ENCODE results near the gene EMID1.

DNA sequence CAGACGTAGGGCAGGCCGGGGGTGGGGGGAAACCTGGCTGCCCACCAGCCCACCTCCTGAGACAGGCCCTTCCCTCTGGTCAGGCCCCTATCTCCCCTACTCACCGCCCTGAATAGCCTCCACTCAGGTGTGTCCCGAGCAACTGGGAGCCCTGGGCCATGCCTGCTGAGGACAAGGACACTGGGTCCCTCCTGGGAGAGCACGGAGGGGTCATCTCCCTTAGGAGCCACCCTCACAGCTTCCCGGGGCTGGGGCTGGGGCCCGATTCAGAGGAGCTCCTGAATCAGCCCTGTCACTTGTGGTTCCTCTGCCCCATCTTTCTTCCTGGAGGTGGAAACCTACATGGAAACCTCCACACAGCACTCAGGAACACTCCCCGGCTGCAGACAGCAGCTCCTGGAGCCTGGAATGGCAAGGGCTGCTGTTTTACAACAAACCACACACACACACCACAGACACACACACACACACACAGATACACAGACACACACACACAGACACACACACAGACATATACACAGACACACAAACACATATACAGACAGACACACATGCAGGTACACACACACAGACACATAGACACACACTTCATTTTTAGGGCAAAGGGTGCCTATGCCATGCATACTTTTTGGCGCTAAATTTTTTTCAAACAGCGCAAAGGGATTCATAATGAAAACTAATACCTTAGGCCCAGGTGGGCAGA lies 9.6 kb upstream of the EMID1 start:
- TF ChIP-seq GATA2 (IDR thresholded peaks at IDR 0.05; ENCODE audit: low read depth, low read length) (no peak), GATA3 (IDR thresholded peaks at IDR 0.05; ENCODE audit: low read depth, low read length) (no peak)

All from SH-SY5Y (cell line).